Body of pancreas (tissue), 4 donors: ENCODE results near the gene POU3F1.

Experiments
- CTCF ChIP-seq, 7 experiments: fragments of 450-650 bp in 4 of 7; fragments of 200-600 bp in 3 of 7; sonication (generic) in 3 of 7; IDR thresholded peaks; one replicate each; pipeline ENCODE4 v1.5.1; 2016 to 2019; ENCODE audit warnings: antibody characterized with exemption in 7 of 7
- POLR2A ChIP-seq, 3 donors: fragments of 450-650 bp; IDR thresholded peaks; one replicate each; pipeline ENCODE4 v1.6.1; 2016; ENCODE audit warnings: antibody characterized with exemption in 3 of 3, mild to moderate bottlenecking in 2 of 3

- TF ChIP-seq POLR2A (IDR thresholded peaks at IDR 0.05): no peak
- TF ChIP-seq CTCF (IDR thresholded peaks at IDR 0.05): no peak
These were observed 44.2 kb upstream of the POU3F1 start for GRCh38 chr1:38090796-38091195.
